Renal pelvis (tissue), 4 donors: Measurements from ENCODE around the gene KDM4B. TPM values are rescaled to one million over a fixed set of nuclear protein-coding genes. Genes with fewer than 3 reads are reported as not detected.

ENCODE experiments used
- DNase-seq: peaks from one replicate; pipeline ENCODE4 v3.0.0-alpha.2; 2013
- polyA plus RNA-seq, 3 donors: library from polyadenylated mRNA; unstranded; fragments of 120-200 nt; gene quantifications; one replicate each; pipeline ENCODE4 v1.2.1, GENCODE V29; 2013; ENCODE audit not compliant: insufficient read length in 3 of 3

The KDM4B gene
- polyA plus RNA-seq, 3 donors: 26.8 to 31.8 (median 28.7) TPM

GRCh38 chr19:5048091-5048726 is 79.3 kb downstream of the KDM4B start:
- DNase-seq: peak; percentile 73

DNA sequence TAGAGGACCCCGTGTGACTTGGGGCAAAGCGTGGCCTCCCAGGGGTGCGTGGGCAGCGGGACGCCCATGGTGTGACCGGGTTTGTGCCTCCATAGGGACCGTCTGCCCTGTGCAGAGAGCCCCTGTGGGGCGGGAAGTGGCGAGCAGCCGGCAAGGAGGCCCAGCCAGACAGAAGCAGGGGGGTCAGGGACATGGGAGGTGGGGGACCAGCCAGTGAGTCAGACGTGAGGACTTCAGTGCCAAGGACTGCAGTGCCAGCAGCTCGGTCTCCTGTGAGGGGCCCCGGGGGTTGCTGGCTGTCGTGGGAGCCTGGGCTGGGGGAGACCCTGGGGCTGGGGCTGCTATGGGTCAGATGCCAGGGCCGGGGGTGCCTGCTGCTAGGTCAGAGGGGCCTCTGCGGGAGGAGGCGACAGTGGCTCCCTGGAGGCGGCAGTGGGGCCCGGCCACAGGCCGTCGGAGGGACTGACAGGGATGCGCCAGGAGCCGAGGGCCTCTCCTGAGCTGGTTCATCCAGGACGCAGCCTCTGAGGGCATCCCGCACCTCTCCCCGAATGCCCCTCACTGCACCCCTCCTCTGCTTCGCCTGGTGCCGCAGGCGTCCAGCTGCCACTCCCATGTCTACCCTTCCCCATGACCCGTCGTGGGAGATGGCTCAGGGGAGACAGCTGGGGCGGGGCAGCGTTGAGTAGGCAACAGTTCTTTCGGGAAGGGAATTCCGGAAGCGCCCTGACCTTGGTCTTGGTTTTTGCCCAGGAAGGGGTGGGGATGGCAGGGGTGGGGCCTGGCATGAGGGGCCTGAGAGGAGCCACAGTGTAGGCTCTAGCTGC is 80.0 kb downstream of the KDM4B start:
- no peak for DNase-seq

GRCh38 chr19:5049561-5049960 is 80.6 kb downstream of the KDM4B start:
- DNase-seq: no peak

DNA sequence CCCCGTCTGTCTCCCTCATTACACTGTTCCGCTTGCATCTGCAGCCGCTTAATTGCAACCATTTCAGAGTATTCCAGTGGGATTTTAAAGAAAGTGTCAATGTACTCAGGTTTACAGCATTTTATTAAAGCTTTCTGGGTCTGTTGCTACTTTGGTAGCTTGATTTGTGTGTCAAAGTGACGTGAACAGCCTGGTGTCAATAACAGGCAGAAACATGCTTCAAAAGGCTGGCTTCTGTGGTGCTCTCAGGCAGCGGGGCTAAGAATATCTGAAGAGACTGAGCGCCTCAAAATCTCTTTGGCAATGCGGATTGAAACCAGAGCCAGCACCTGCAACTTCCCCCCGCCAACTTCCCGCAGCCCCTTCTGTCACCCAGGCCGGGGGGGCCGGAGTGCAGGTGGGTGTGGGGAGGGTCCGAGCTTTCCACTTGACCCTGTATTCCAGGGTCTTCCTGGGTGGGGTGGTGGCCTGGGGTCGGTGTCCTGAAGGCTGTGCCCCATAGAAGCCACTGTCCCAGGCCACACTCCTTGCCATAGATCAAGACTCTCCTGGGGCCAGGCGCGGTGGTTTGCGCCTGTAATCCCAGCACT is 81.2 kb downstream of the KDM4B start:
- DNase-seq: no peak

DNA sequence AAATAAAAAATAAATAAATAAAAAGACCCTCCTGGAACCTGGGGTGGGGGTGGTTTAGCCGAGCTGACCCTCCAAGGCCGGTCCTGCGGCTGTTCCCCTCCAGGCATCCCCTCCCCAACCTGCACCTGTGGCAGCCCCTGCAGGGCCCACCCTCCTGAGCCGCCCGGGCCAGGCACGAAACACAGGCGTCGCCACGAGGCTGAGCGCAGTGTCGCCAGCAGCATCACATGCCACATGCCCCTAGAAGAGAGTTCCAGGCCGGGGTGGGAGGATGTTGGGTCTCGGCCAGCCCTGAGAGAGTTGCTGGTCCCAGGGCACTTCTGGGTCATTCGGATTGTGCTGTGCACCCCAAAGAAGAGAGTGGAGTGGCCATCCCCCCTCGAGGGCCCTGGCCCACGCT is 82.0 kb downstream of the KDM4B start:
- no peak for DNase-seq

- DNase-seq: no peak
These were observed 82.7 kb downstream of the KDM4B start for GRCh38 chr19:5051619-5052018.

GRCh38 chr19:5052515-5052914 is 83.6 kb downstream of the KDM4B start:
- no peak for DNase-seq

GRCh38 chr19:5052945-5053485 is 84.1 kb downstream of the KDM4B start:
- no peak for DNase-seq

- no peak for DNase-seq
These were observed 84.7 kb downstream of the KDM4B start for GRCh38 chr19:5053661-5054060.

DNA sequence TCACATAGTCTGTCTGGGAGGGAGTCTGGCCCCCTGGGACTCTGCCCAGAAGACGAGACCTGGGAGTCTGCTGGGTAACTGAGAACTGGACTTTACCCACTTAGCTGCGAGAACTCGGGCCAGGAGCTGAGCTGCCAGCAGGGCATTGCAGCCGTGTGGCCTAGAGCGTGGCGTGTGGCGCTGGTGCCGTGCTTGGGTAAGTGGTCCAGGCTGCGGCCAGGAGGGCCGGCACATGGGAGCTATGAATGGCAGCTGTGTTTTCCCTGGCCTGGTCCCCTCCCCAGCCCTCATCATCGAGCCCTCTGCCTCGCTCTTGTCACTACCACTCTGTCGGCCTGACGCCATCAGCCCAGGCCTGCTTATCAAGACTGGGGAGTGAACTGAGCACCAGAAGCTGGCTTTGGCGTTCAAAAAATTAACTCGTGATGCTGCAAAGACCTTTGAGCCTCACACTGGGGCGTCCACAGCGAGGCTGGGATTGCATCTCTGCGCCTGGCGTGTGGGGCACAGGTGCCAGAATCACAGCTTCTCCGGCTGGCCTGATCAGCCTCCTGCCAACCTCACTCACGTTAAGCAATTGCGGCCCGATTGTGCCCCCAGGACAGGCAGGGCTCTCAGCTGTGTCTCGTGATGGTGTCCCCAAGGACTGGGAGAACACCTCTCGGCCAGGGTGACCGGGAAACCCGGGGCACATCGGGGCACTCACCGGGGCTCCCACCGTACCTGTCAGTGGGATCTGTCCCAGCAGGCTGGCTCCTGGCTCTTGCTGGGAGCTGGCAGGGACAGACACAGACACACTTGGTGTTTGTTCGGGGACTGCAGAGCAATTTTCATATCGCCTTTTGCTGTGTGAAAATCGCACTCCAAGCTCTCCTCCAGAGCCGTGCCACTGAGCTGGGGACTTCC is 85.9 kb downstream of the KDM4B start:
- DNase-seq: no peak

DNA sequence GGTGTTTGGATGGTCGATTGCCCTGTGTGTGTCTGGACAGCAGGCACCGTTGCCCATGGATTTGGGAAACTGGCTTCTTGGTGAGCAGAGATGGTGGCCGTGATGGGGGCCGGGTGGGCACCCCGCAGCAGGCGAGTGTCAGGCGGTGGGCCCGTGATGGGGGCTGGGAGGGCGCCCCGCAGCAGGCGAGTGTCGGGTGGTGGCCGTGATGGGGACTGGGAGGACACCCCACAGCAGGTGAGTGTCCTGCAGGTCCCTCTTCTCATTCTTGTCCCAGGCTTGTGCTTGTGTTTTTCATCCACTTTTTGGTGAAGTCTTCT is 86.5 kb downstream of the KDM4B start:
- DNase-seq: no peak

- no peak for DNase-seq
These were observed 88.9 kb downstream of the KDM4B start for GRCh38 chr19:5057860-5058259.

DNA sequence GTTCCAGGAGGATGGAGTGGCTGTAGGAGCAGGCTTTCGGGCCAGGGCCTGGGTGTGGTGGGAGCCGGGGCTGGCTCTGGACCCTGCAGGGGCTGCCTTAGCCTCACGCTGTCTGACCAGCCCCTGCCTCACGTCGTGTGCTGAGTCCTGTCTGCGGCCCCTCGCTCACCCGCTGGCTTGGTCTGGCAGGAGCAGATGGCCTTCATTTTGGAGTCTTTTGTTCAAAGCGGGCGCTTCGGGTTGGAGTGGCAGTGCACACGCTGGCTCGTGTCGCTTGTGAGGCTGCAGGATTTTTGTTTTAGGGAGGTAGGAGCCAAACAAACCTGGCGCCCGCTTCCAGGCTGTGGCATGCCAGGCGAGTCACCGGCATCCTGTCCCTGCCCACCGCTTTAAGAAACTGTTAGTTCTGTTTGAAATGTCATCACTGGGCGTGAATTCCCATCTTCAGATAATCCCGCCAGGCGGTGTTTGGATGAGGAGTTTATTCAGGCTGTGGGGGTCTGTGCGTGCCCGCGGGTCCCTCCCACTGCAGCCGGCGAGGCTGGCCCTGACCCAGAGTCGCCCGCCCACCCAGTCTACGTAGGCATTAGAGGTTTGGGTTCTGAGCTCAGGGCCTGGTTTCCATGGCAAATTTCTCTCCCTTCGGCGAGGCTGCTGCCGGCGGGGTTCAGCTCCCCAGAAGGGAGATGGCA is 89.8 kb downstream of the KDM4B start:
- DNase-seq: no peak

- no peak for DNase-seq
These were observed 90.3 kb downstream of the KDM4B start for GRCh38 chr19:5059213-5059574.

DNA sequence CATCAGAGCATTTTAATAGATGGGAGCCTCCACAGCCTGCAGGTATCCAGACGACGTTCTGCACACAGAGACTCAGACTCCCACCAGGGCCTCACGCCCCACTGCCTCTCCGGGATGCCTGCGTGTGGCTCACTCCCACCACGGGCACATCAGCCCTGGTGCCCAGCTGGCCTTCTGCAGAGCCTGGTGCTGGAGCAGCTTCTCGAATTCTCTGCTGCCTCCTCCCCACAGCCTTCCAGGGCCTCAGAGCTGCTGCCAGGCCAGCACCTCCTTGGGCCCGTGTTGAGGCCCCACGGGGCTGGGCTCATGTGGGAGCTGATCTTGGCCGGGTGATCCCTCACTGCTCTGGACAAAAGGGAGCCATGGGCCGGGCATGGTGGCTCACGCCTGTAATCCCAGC is 90.9 kb downstream of the KDM4B start:
- DNase-seq: no peak

DNA sequence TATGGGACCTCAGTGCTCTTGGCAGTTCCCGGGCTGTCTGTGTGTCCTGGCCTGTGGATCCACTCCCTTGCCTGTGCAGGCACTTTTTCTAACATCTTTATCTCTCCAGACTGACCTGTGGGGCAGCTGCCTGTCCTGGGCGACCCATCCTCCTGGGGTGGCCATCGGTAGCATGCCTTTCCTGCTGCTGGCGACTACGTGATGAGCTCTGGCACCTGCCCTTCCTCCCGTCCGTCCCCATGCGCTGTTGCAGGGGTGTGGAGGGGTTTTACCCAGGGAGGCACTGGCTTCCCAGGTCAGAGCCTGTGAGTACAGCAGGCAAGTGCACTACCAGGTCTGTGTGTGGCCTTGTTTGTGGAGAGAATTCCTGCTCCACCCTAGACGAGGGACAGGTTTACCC is 93.3 kb downstream of the KDM4B start:
- DNase-seq: no peak

DNA sequence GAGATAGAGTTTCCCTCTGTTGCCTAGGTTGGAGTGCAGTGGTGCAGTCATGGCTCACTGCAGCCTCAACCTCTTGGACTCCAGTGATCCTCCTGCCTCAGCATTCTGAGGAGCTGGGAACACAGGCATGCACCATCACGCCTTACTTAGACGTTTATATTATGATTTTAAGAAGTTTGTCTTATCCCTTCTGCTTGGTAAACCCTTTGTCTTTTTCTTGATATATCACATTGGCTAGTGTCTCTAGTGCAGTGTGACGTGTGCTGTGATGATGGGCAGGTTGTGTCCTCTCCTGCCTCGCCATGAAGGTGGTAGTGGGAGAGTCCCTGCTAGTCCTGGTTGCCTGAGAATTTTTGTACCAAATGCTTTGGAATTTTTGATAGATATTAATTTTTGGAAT is 93.9 kb downstream of the KDM4B start:
- no peak for DNase-seq

- no peak for DNase-seq
These were observed 95.1 kb downstream of the KDM4B start for GRCh38 chr19:5063873-5064645.

DNA sequence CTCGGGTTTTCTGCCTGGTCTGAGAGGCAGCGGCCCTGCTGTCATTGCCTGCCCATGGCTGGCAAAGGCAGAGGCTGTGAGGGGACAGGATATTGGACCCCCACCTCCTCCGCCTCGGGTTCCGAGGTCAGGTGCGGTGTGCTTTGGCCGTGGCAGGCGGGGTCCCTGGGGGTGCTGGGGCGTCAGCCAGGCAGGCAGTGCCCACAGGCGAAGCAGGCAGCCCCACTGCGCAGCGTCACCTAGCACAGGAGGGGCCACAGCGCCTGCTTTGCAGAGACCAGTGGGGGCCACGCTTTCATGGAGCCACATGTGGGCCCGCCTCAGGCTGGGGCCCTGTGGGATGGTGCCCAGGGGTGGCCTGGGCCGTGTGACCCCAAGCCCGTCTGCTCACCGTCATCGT is 96.0 kb downstream of the KDM4B start:
- no peak for DNase-seq

DNA sequence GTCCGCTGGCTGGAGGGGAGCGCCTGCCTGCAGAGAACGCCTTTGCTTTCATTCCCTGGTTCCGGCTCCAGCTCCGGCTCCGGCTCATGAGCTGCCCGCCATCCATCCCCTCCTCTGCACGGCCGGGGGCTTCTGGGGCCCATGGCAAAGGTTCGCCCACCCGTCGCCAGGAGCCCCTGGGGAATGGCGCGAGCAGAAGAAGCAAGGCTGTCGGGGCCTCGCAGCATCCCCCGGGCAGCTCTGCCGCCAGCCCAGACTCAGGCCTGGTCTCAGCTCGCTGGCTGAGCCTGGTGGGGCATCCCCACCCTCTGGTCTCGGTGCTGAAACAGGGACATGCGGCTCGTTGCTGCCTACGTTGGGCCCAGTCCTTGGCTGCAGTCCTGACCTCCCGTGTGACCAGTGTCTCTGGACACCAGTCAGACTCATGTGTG is 96.8 kb downstream of the KDM4B start:
- no peak for DNase-seq

GRCh38 chr19:5066768-5067167 is 97.9 kb downstream of the KDM4B start:
- DNase-seq: no peak
